Breast epithelium (tissue), 4 donors: Measurements from ENCODE around the gene GRB2. TPM values are rescaled to one million over a fixed set of nuclear protein-coding genes. Genes with fewer than 3 reads are reported as not detected.

Source experiments
- DNase-seq, 2 donors: peaks; one replicate each; pipeline ENCODE4 v3.0.0-alpha.2; 2019; ENCODE audit warnings: low spot score in 2 of 2
- H3K27ac ChIP-seq, 2 donors: fragments of 200-600 bp; sonication (generic) in 1 of 2; one replicate each; pipeline ENCODE4 v1.5.1; 2016 to 2019; ENCODE audit warnings: mild to moderate bottlenecking in 1 of 2
- H3K27me3 ChIP-seq, 2 donors: fragments of 200-600 bp; sonication (generic) in 1 of 2; one replicate each; pipeline versions ENCODE4 v1.5.1 to v1.6.0; 2017 to 2019; ENCODE audit warnings: control low read depth in 1 of 2, mild to moderate bottlenecking in 1 of 2
- H3K36me3 ChIP-seq: fragments of 200-600 bp; one replicate; pipeline ENCODE4 v1.5.1; 2019
- H3K4me1 ChIP-seq, 2 donors: fragments of 200-600 bp; sonication (generic); one replicate each; pipeline ENCODE4 v1.5.1; 2016 to 2019; ENCODE audit warnings: control low read depth in 1 of 2
- H3K4me3 ChIP-seq, 3 donors: fragments of 200-600 bp; sonication (generic); 1 replicate in 2 of 3; 2 replicates in 1 of 3; pipeline ENCODE4 v1.5.1; 2016 to 2019; ENCODE audit warnings: mild to moderate bottlenecking in 3 of 3, moderate library complexity in 2 of 3
- H3K9me3 ChIP-seq, 2 donors: fragments of 200-600 bp; sonication (generic) in 1 of 2; one replicate each; pipeline ENCODE4 v1.5.1; 2016 to 2019; ENCODE audit warnings: control low read depth in 1 of 2
- CTCF ChIP-seq, 3 donors: fragments of 450-650 bp; IDR thresholded peaks; one replicate each; pipeline ENCODE4 v1.5.1; 2016 to 2017; ENCODE audit warnings: antibody characterized with exemption in 3 of 3, mild to moderate bottlenecking in 3 of 3, moderate library complexity in 3 of 3
- POLR2A ChIP-seq: fragments of 450-650 bp; IDR thresholded peaks from one replicate; pipeline ENCODE4 v1.6.1; 2016; ENCODE audit warnings: antibody characterized with exemption, mild to moderate bottlenecking, moderate library complexity
- POLR2AphosphoS5 ChIP-seq, 3 donors: sonication (generic); formaldehyde crosslinking; IDR thresholded peaks; one replicate each; pipeline ENCODE4 v1.6.1; 2017; ENCODE audit warnings: antibody characterized with exemption in 3 of 3
- intact Hi-C: fragments of 100-400 bp; cut with DNase I; formaldehyde crosslinking; loops from one replicate; pipeline ENCODE4 v1.15.1; 2023; ENCODE audit warnings: low total_unique reads
- total RNA-seq, 3 donors: library from RNA; depleted of rRNA; stranded (reverse); fragments of >200 nt; gene quantifications; one replicate each; pipeline ENCODE4 v1.1.0, GENCODE V29; 2016

GRB2 gene
- total RNA-seq, 3 donors from 2014 or later, result 72.4 to 104 (median 77.1) TPM

DNA sequence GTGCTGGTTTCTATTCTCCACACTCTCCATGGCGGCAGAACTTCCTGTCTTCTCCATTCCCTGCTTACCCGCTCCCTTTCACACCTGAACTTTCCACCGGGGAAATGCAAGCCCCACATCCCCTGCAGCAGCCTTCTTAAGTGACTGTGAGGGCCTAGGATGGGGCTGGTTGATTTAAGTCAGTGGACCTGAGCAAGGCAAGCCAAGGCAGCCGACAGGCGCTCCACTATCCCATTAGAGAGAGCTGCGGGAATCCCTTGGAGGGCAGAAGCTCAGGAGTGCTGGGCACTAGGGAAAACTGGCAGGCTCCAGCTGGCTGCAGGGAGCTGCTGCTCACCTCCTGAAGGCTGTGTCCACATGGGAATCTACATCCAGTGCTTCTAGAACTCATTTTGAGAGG, 80.1 kb downstream of the GRB2 start:
- peak overlapping the region; percentile 2 to 51 for H3K27ac ChIP-seq
- no peaks in the 10 kb centered on the region for H3K27me3 ChIP-seq
- no peaks in the 10 kb centered on the region for H3K9me3 ChIP-seq
- no peak overlapping the region for H3K4me3 ChIP-seq
- TF ChIP-seq POLR2AphosphoS5 (IDR thresholded peaks at IDR 0.05) (no peak), POLR2A (no peak), CTCF (IDR thresholded peaks at IDR 0.05) (no peak)
- intact Hi-C loops, result loop anchor here (10.0 kb wide), 1 partner anchor 79 kb away; the partner anchor contains the start of gene GRB2
- no peaks in the 10 kb centered on the region for H3K4me1 ChIP-seq
- no peak for DNase-seq
- no peaks in the 10 kb centered on the region for H3K36me3 ChIP-seq

GRCh38 chr17:75321506-75321905, 84.0 kb downstream of the GRB2 start:
- intact Hi-C loops, result loop anchor here (10.0 kb wide), 1 partner anchor 83 kb away; the partner anchor contains the start of gene GRB2
- DNase-seq, result no peak
- no peak overlapping the region for H3K27ac ChIP-seq
- no peaks in the 10 kb centered on the region for H3K9me3 ChIP-seq
- no peaks in the 10 kb centered on the region for H3K4me1 ChIP-seq
- H3K36me3 ChIP-seq, result no peaks in the 10 kb centered on the region
- H3K27me3 ChIP-seq, result no peaks in the 10 kb centered on the region
- H3K4me3 ChIP-seq, result no peak overlapping the region
- TF ChIP-seq POLR2A (no peak), POLR2AphosphoS5 (IDR thresholded peaks at IDR 0.05) (no peak), CTCF (IDR thresholded peaks at IDR 0.05) (no peak)

- Histone ChIP-seq H3K27me3 (no peaks in the 10 kb centered on the region), H3K4me1 (no peaks in the 10 kb centered on the region), H3K27ac (no peak overlapping the region), H3K4me3 (no peak overlapping the region), H3K36me3 (no peaks in the 10 kb centered on the region), H3K9me3 (no peaks in the 10 kb centered on the region)
- DNase-seq, result no peak
- intact Hi-C loops, result loop anchor here (10.0 kb wide), 1 partner anchor 85 kb away; the partner anchor contains the start of gene GRB2
- no peak for TF ChIP-seq CTCF (IDR thresholded peaks at IDR 0.05)
Observed at GRCh38 chr17:75319904-75320691, 85.4 kb downstream of the GRB2 start.

DNA sequence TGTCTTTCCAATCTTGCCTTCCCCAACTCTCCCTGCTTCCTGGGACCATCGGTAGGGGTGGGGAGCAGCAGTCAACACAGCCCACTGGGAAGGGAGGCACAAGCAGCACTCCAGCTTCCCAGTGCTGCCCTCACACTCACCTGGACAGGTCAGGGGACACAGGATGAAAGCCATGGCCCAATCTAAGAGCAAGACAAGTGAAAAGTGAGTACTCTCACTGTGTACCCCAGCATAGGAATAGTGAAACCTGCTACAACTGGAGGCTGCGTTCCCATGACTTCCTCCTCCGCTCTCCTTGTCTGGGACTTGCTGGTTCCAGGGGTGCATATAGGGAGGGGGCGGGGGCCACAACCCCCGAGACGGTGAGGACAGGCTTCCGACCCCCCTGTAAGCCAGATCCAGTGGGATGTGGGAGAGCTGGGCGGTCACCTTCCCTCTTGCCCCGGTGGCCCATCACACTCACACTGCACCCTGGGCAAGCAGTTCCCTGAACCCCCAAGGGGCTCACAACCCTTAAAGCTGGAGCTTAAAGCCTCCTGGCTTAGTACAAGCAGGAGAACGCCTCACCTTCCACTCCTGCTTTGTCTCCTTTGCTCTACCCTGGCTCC, 86.8 kb downstream of the GRB2 start:
- TF ChIP-seq POLR2AphosphoS5 (IDR thresholded peaks at IDR 0.05) (no peak), POLR2A (no peak), CTCF (IDR thresholded peaks at IDR 0.05) (no peak)
- Histone ChIP-seq H3K36me3 (no peaks in the 10 kb centered on the region), H3K4me3 (no peak overlapping the region), H3K9me3 (no peaks in the 10 kb centered on the region), H3K27ac (no peak overlapping the region), H3K27me3 (no peaks in the 10 kb centered on the region), H3K4me1 (no peaks in the 10 kb centered on the region)
- intact Hi-C loops, result no loop called here
- DNase-seq, result no peak

DNA sequence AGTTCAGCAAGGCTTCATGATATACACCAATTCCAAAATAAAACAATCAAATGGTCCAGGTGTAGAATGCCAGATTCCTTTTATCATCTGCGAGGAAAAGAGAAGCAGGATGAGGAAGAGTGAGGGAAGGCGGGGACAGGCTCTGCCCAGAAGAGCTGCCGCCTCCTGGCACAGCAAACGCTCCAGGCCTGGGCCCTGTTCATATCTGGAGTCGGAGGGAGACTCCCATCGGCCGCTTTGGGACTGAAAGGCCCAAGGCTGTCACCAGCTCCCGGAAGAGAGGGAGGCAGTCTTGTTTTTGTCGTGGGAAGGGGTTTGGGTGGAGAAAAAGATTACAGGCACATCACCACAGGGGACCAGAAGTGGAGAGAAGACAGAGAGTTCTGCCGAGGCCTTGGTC, 87.3 kb downstream of the GRB2 start:
- Histone ChIP-seq H3K27ac (no peak overlapping the region), H3K27me3 (no peaks in the 10 kb centered on the region), H3K4me1 (no peaks in the 10 kb centered on the region), H3K9me3 (no peaks in the 10 kb centered on the region), H3K36me3 (no peaks in the 10 kb centered on the region), H3K4me3 (no peak overlapping the region)
- no peak for TF ChIP-seq CTCF (IDR thresholded peaks at IDR 0.05)
- no peak for TF ChIP-seq POLR2AphosphoS5 (IDR thresholded peaks at IDR 0.05)
- no peak for TF ChIP-seq POLR2A
- intact Hi-C loops, result no loop called here
- DNase-seq, result no peak
